Smooth muscle cell (in vitro differentiated cells): ENCODE measurements around the gene HIBADH. TPM values are rescaled to one million over a fixed set of nuclear protein-coding genes. Genes with fewer than 3 reads are reported as not detected.
A peak's percentile ranks its signal among the peaks of the same experiment; 100 is the strongest.

Experiments used
- DNase-seq: peaks from one replicate; lab custom pipeline; 2025; ENCODE audit not compliant: unreplicated experiment; lab: John Stamatoyannopoulos, UW
- H2AFZ ChIP-seq: fragments of 200-600 bp; sonication (generic); 2 replicates; pipeline ENCODE4 v1.6.0; 2016; ENCODE audit warnings: antibody characterized with exemption, low read depth, mild to moderate bottlenecking
- H3F3A ChIP-seq: fragments of 200-600 bp; sonication (generic); 2 replicates; pipeline ENCODE4 v1.6.0; 2017; ENCODE audit warnings: antibody characterized with exemption, low read depth
- H3K27ac ChIP-seq: fragments of 200-600 bp; sonication (generic); 2 replicates; pipeline ENCODE4 v1.5.1; 2016; ENCODE audit warnings: low read depth, mild to moderate bottlenecking
- H3K27me3 ChIP-seq: fragments of 200-600 bp; sonication (generic); 2 replicates; pipeline ENCODE4 v1.6.1; 2016; ENCODE audit warnings: low read depth, mild to moderate bottlenecking
- H3K36me3 ChIP-seq: fragments of 200-600 bp; sonication (generic); 2 replicates; pipeline ENCODE4 v1.5.1; 2016; ENCODE audit warnings: low read depth
- H3K4me1 ChIP-seq: fragments of 200-600 bp; sonication (generic); 2 replicates; pipeline ENCODE4 v1.5.1; 2016; ENCODE audit warnings: low read depth
- H3K4me2 ChIP-seq: fragments of 200-600 bp; sonication (generic); 2 replicates; pipeline ENCODE4 v1.6.0; 2016; ENCODE audit warnings: mild to moderate bottlenecking
- H3K4me3 ChIP-seq: fragments of 200-600 bp; sonication (generic); 2 replicates; pipeline ENCODE4 v1.5.1; 2016; ENCODE audit warnings: mild to moderate bottlenecking
- H3K79me2 ChIP-seq: fragments of 200-600 bp; sonication (generic); 2 replicates; pipeline ENCODE4 v1.6.0; 2016; ENCODE audit warnings: low read depth, mild to moderate bottlenecking
- H3K9ac ChIP-seq: fragments of 200-600 bp; sonication (generic); 2 replicates; pipeline ENCODE4 v1.6.0; 2016; ENCODE audit warnings: low read depth
- H3K9me3 ChIP-seq: fragments of 200-600 bp; sonication (generic); replicated peaks from 2 replicates; pipeline ENCODE4 v1.5.1; 2016; ENCODE audit warnings: low read depth
- H4K20me1 ChIP-seq: fragments of 200-600 bp; sonication (generic); 2 replicates; pipeline ENCODE4 v1.6.0; 2016; ENCODE audit warnings: low read depth
- WGBS: methylation state at CpG from one replicate; pipeline ENCODE4 v1.1.7; 2016; ENCODE audit warnings: low lambda C conversion rate; 5-methylcytosine and 5-hydroxymethylcytosine counted together
- polyA plus RNA-seq: library from polyadenylated mRNA; unstranded; fragments of >200 nt; fragmentation: Nextera tagmentation; extraction: Ambion mirVana; gene quantifications from 2 replicates; pipeline ENCODE4 v1.2.1, GENCODE V29; 2016
- total RNA-seq: library from RNA; depleted of rRNA; stranded (reverse); fragments of >200 nt; gene quantifications from 2 replicates; pipeline ENCODE4 v1.2.3, GENCODE V29; 2014
- TF ChIP-seq, protein P1 (sequence below): fragments of 200-600 bp; sonication (generic); IDR thresholded peaks from 2 replicates; pipeline ENCODE4 v1.5.1; 2017; ENCODE audit warnings: borderline replicate concordance, mild to moderate bottlenecking, antibody characterized with exemption; ENCODE audit not compliant: insufficient read depth, poor library complexity, severe bottlenecking

Gene HIBADH
- total and polyA plus RNA-seq, 2 experiments from 2014 or later, result 16.1 to 24.4 TPM

DNA sequence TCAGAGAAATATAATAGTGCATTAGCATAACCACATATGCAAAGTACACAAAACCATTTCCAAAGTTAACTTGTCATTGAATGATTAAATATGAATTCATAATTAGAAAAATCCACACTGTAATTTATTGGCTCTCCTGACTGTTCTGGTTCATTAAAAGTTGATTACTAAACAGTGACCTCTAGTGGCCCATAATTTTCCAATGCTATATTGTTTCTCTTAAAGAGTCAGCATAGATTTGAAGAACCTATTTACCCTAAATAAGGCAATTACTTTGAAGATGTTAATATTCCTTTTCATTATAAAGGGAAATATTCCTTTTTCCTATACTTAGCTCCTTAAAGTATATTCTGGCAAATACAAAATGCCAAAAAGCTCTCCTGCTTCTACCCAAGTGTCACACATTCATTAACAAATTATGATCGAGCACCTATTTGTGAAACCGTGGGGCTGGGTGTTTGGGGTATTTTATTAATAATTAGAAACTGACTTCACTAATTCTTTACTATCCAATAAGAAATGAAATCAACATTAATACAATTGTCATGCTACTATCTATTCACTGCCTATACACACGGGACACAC lies 86.2 kb downstream of the HIBADH start:
- WGBS, result 92% methylated on average over 3 of the region's 3 CpGs
- H3K27ac ChIP-seq, result no peak overlapping the region
- no peaks in the 10 kb centered on the region for H3K36me3 ChIP-seq
- H3K4me3 ChIP-seq, result peak overlapping the region; percentile 24
- peak overlapping the region; percentile 61 for H3K4me2 ChIP-seq
- TF ChIP-seq, protein P1, sequence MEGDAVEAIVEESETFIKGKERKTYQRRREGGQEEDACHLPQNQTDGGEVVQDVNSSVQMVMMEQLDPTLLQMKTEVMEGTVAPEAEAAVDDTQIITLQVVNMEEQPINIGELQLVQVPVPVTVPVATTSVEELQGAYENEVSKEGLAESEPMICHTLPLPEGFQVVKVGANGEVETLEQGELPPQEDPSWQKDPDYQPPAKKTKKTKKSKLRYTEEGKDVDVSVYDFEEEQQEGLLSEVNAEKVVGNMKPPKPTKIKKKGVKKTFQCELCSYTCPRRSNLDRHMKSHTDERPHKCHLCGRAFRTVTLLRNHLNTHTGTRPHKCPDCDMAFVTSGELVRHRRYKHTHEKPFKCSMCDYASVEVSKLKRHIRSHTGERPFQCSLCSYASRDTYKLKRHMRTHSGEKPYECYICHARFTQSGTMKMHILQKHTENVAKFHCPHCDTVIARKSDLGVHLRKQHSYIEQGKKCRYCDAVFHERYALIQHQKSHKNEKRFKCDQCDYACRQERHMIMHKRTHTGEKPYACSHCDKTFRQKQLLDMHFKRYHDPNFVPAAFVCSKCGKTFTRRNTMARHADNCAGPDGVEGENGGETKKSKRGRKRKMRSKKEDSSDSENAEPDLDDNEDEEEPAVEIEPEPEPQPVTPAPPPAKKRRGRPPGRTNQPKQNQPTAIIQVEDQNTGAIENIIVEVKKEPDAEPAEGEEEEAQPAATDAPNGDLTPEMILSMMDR, result peak; percentile 72
- peaks cover 5% of the 10 kb centered on the region for H3K79me2 ChIP-seq
- DNase-seq, result no peak
- H2AFZ ChIP-seq, result no peak overlapping the region
- H3K9ac ChIP-seq, result no peak overlapping the region
- H4K20me1 ChIP-seq, result no peaks in the 10 kb centered on the region
- H3K27me3 ChIP-seq, result no peaks in the 10 kb centered on the region
- peaks cover 5% of the 10 kb centered on the region for H3F3A ChIP-seq
- H3K4me1 ChIP-seq, result peaks cover 11% of the 10 kb centered on the region
- H3K9me3 ChIP-seq, result no peaks in the 10 kb centered on the region

DNA sequence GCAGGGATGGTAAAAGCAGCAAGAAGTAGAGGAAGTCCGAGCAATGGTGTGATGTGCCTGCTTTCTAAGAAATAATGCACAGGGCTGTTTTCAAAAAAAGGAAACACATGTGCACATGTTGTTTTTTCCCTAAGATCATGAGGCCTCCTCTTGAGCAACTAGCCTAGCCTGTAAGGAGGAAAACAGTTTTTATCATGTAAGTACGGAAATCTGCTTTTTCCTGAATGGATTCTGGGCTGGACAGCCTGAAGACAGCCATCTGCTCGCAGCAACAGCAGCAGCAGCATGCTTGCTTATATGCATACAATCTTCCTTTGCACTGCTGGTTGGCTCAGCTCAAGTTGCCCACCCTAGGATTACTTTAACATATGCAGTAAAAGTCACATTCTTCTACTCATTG lies 87.1 kb downstream of the HIBADH start:
- Histone ChIP-seq H3K79me2 (peaks cover 11% of the 10 kb centered on the region), H3K27ac (no peak overlapping the region), H3K27me3 (no peaks in the 10 kb centered on the region), H3F3A (peaks cover 5% of the 10 kb centered on the region), H2AFZ (no peak overlapping the region), H4K20me1 (no peaks in the 10 kb centered on the region), H3K4me3 (peak overlapping the region; percentile 24), H3K36me3 (no peaks in the 10 kb centered on the region), H3K9me3 (no peaks in the 10 kb centered on the region), H3K4me2 (peak overlapping the region; percentile 61), H3K4me1 (peaks cover 4% of the 10 kb centered on the region), H3K9ac (no peak overlapping the region)
- TF ChIP-seq, protein P1, result no peak
- DNase-seq, result no peak
- 14% methylated on average over 3 of the region's 3 CpGs for WGBS

DNA sequence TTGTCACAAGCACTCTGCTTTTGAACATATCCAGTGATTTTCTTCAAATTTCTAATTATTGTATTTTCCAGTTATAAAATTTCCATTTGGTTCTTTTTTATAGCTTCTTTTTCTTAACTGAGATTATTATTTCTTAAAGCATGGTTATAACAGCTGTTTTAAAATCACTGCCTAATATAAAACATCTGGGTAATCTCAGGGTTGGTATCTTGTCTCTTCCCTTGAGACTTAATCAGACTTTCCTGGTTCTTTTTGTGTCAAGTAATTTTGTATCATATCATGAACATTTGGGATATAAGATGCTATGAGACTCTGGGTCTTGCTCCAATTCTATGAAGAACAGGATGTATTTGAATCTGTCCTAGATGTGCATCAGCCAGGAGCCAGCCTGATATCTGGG lies 93.6 kb downstream of the HIBADH start:
- no peaks in the 10 kb centered on the region for H3K36me3 ChIP-seq
- H3K9me3 ChIP-seq, result no peaks in the 10 kb centered on the region
- TF ChIP-seq, protein P1, result no peak
- H3K27ac ChIP-seq, result no peak overlapping the region
- no peak for DNase-seq
- no peak overlapping the region for H2AFZ ChIP-seq
- no peaks in the 10 kb centered on the region for H4K20me1 ChIP-seq
- H3K4me3 ChIP-seq, result no peak overlapping the region
- H3K9ac ChIP-seq, result no peak overlapping the region
- no peaks in the 10 kb centered on the region for H3F3A ChIP-seq
- no peak overlapping the region for H3K4me2 ChIP-seq
- peaks cover 11% of the 10 kb centered on the region for H3K79me2 ChIP-seq
- H3K27me3 ChIP-seq, result no peaks in the 10 kb centered on the region
- no peaks in the 10 kb centered on the region for H3K4me1 ChIP-seq

DNA sequence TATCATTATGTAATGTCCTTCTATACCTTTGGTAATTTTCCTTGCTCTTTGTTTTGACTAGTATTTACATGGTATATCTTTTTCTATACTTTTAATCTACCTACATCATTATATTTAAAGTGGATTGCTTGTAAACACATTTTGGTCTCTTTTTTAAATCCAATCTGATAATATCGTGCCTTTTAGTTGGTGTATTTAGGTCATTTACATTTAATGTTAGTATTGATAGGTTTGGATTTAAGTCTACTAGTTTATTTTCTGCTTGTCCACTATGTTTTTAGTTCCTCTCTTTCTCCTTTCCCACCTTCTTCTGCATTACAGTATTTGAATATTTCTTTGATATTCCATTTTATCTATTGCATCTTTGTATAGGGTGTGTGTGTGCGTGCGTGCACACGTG lies 95.4 kb downstream of the HIBADH start:
- no peak overlapping the region for H2AFZ ChIP-seq
- peaks cover 7% of the 10 kb centered on the region for H3K36me3 ChIP-seq
- H3F3A ChIP-seq, result no peaks in the 10 kb centered on the region
- no peak overlapping the region for H3K4me3 ChIP-seq
- TF ChIP-seq, protein P1, result no peak
- peaks cover 11% of the 10 kb centered on the region for H3K79me2 ChIP-seq
- H3K4me1 ChIP-seq, result no peaks in the 10 kb centered on the region
- no peak overlapping the region for H3K27ac ChIP-seq
- no peak overlapping the region for H3K4me2 ChIP-seq
- no peak overlapping the region for H3K9ac ChIP-seq
- H4K20me1 ChIP-seq, result no peaks in the 10 kb centered on the region
- no peak for DNase-seq
- 99% methylated on average over 4 of the region's 4 CpGs for whole genome bisulfite sequencing
- no peaks in the 10 kb centered on the region for H3K27me3 ChIP-seq
- H3K9me3 ChIP-seq, result no peaks in the 10 kb centered on the region
